H1 (cell line): ENCODE data around the gene MAFB. TPM values are rescaled to one million over a fixed set of nuclear protein-coding genes. Genes with fewer than 3 reads are reported as not detected.
A peak's percentile ranks its signal among the peaks of the same experiment; 100 is the strongest.

Source experiments
- CTCF ChIA-PET: fragments of 300-600 bp; sonication (Branson Sonifier 250); formaldehyde crosslinking; loops from one replicate; lab custom pipeline; 2021; ENCODE audit not compliant: partially characterized antibody; lab: Charles Lee
- POLR2A ChIA-PET: fragments of 300-600 bp; sonication (Branson Sonifier 250); formaldehyde crosslinking; loops from one replicate; lab custom pipeline; 2021; ENCODE audit warnings: inconsistent platforms; ENCODE audit not compliant: partially characterized antibody; lab: Charles Lee
- DNase-seq, 2 experiments: peaks; one replicate each; pipeline versions ENCODE4 v3.0.0 to v3.0.0-alpha.2; 2010 to 2022; ENCODE audit warnings: low spot score in 2 of 2, low read depth in 1 of 2, mixed read lengths in 1 of 2
- FAIRE-seq: peaks from 2 replicates; lab custom pipeline; 2011; peaks lifted over from hg19 to GRCh38; lab: Jason Lieb, UNC
- H2AFZ ChIP-seq: 2 replicates; pipeline ENCODE4 v1.8.1; 2012; ENCODE audit warnings: low read length, inconsistent platforms
- H2AK5ac ChIP-seq: 2 replicates; pipeline ENCODE4 v1.6.1; 2013; ENCODE audit warnings: low read depth, low read length
- H2BK120ac ChIP-seq: replicated peaks from 2 replicates; pipeline ENCODE3; 2013; ENCODE audit warnings: low read depth, low read length, inconsistent platforms
- H2BK12ac ChIP-seq: 2 replicates; pipeline ENCODE4 v1.6.1; 2013; ENCODE audit warnings: low read depth, low read length
- H2BK15ac ChIP-seq: 2 replicates; pipeline ENCODE4 v1.6.1; 2013; ENCODE audit warnings: low read length
- H2BK20ac ChIP-seq: 2 replicates; pipeline ENCODE4 v1.6.1; 2013; ENCODE audit warnings: low read length
- H2BK5ac ChIP-seq: 2 replicates; pipeline ENCODE4 v1.6.1; 2013; ENCODE audit warnings: low read depth, low read length
- H3K14ac ChIP-seq: 2 replicates; pipeline ENCODE4 v1.6.1; 2013; ENCODE audit warnings: inconsistent platforms; ENCODE audit not compliant: insufficient read length
- H3K18ac ChIP-seq: 2 replicates; pipeline ENCODE4 v1.6.1; 2013; ENCODE audit warnings: low read length; ENCODE audit errors: extremely low read depth
- H3K23ac ChIP-seq: 2 replicates; pipeline ENCODE4 v1.6.1; 2013; ENCODE audit warnings: inconsistent platforms; ENCODE audit not compliant: insufficient read length
- H3K23me2 ChIP-seq: 2 replicates; pipeline ENCODE4 v1.6.1; 2013; ENCODE audit warnings: low read depth, low read length
- H3K27ac ChIP-seq: 2 replicates; pipeline ENCODE4 v1.6.1; 2011; ENCODE audit warnings: low read depth, low read length, inconsistent platforms
- H3K27me3 ChIP-seq, 4 experiments: replicated peaks in 1 of 4; 1 replicate in 1 of 4; 2 replicates in 3 of 4; pipeline versions ENCODE4 v1.6.1 to v1.8.1; 2011 to 2013; ENCODE audit warnings: low read length in 3 of 4, mild to moderate bottlenecking in 3 of 4, inconsistent platforms in 2 of 4, mixed read lengths in 2 of 4, moderate library complexity in 1 of 4; ENCODE audit not compliant: control insufficient read depth in 3 of 4, insufficient read depth in 3 of 4; ENCODE audit errors: extremely low read depth in 1 of 4
- H3K36me3 ChIP-seq, 4 experiments: 2 replicates each; pipeline versions ENCODE4 v1.6.1 to v1.8.1; 2011 to 2013; ENCODE audit warnings: mild to moderate bottlenecking in 4 of 4, low read length in 3 of 4, moderate library complexity in 2 of 4, control low read depth in 1 of 4, inconsistent platforms in 1 of 4; ENCODE audit not compliant: insufficient read depth in 4 of 4, control insufficient read depth in 2 of 4
- H3K4ac ChIP-seq: replicated peaks from 2 replicates; pipeline ENCODE3; 2013; ENCODE audit warnings: low read length, low read depth, mixed read lengths, inconsistent platforms; ENCODE audit not compliant: insufficient read length
- H3K4me1 ChIP-seq, 4 experiments: replicated peaks in 1 of 4; 1 replicate in 1 of 4; 2 replicates in 3 of 4; pipeline versions ENCODE4 v1.6.1 to v1.8.1; 2011 to 2013; ENCODE audit warnings: low read length in 3 of 4, inconsistent platforms in 2 of 4, mixed read lengths in 1 of 4; ENCODE audit not compliant: insufficient read depth in 4 of 4, control insufficient read depth in 3 of 4
- H3K4me2 ChIP-seq, 2 experiments: 2 replicates each; pipeline versions ENCODE4 v1.6.1 to v1.8.1; 2011 to 2013; ENCODE audit warnings: low read depth in 2 of 2, low read length in 2 of 2, control low read depth in 1 of 2, inconsistent platforms in 1 of 2, mild to moderate bottlenecking in 1 of 2; ENCODE audit not compliant: insufficient read depth in 1 of 2
- H3K4me3 ChIP-seq, 4 experiments: fragments of 200-600, 300-600 bp in 1 of 4; sonication (generic), shearing (Covaris generic), sonication (Bioruptor Twin) in 1 of 4; 2 replicates each; pipeline versions ENCODE4 v1.5.1 to v1.8.1; 2011 to 2016; ENCODE audit warnings: low read length in 4 of 4, low read depth in 3 of 4, control low read depth in 2 of 4, inconsistent platforms in 2 of 4, mild to moderate bottlenecking in 2 of 4, mixed read lengths in 1 of 4, moderate library complexity in 1 of 4; ENCODE audit not compliant: insufficient read depth in 2 of 4; ENCODE audit errors: extremely low read depth in 1 of 4
- H3K56ac ChIP-seq: replicated peaks from 2 replicates; pipeline ENCODE3; 2013; ENCODE audit warnings: low read depth, mild to moderate bottlenecking, mixed read lengths, low read length, inconsistent platforms; ENCODE audit not compliant: insufficient read length
- H3K79me1 ChIP-seq: 2 replicates; pipeline ENCODE4 v1.6.1; 2013; ENCODE audit warnings: low read depth, low read length, control low read depth
- H3K79me2 ChIP-seq, 2 experiments: 2 replicates each; pipeline versions ENCODE4 v1.6.1 to v1.8.1; 2012 to 2013; ENCODE audit warnings: low read length in 2 of 2, mild to moderate bottlenecking in 2 of 2, inconsistent platforms in 1 of 2; ENCODE audit not compliant: insufficient read depth in 2 of 2, control insufficient read depth in 1 of 2
- H3K9ac ChIP-seq, 4 experiments: replicated peaks in 1 of 4; 1 replicate in 1 of 4; 2 replicates in 3 of 4; pipeline versions ENCODE4 v1.6.1 to v1.8.1; 2011 to 2013; ENCODE audit warnings: low read depth in 3 of 4, low read length in 3 of 4, control low read depth in 2 of 4, mild to moderate bottlenecking in 2 of 4, moderate library complexity in 2 of 4, inconsistent platforms in 1 of 4; ENCODE audit errors: extremely low read depth in 1 of 4
- H3K9me3 ChIP-seq, 2 experiments: 2 replicates each; pipeline versions ENCODE4 v1.6.1 to v1.8.1; 2012 to 2013; ENCODE audit warnings: mild to moderate bottlenecking in 2 of 2, moderate library complexity in 2 of 2, control low read depth in 1 of 2, inconsistent platforms in 1 of 2, low read depth in 1 of 2, low read length in 1 of 2, mixed read lengths in 1 of 2; ENCODE audit not compliant: insufficient read depth in 2 of 2
- H4K20me1 ChIP-seq, 2 experiments: replicated peaks in 1 of 2; 2 replicates each; pipeline versions ENCODE3 to v1.8.1; 2011 to 2013; ENCODE audit warnings: inconsistent platforms in 2 of 2, low read length in 2 of 2, mild to moderate bottlenecking in 1 of 2; ENCODE audit not compliant: insufficient read depth in 2 of 2, control insufficient read depth in 1 of 2
- H4K5ac ChIP-seq: 2 replicates; pipeline ENCODE4 v1.6.1; 2013; ENCODE audit warnings: low read length, low read depth, mixed read lengths, inconsistent platforms; ENCODE audit not compliant: insufficient read length
- H4K8ac ChIP-seq: 2 replicates; pipeline ENCODE4 v1.8.0; 2013; ENCODE audit warnings: mild to moderate bottlenecking, moderate library complexity, low read length, inconsistent platforms; ENCODE audit not compliant: insufficient read depth; ENCODE audit errors: extremely low read depth
- H4K91ac ChIP-seq: replicated peaks from 2 replicates; pipeline ENCODE3; 2013; ENCODE audit warnings: low read length, mixed read lengths, inconsistent platforms; ENCODE audit not compliant: insufficient read length
- CBX8 ChIP-seq: fragments of 300-800, 300-1000 bp; sonication (generic); IDR thresholded peaks from 2 replicates; pipeline ENCODE4 v1.7.1; 2016; ENCODE audit warnings: low read depth, low read length, borderline replicate concordance
- EP300 ChIP-seq, 2 experiments: IDR thresholded peaks; 1 replicate in 1 of 2; 2 replicates in 1 of 2; pipeline ENCODE4 v1.6.1; 2011 to 2012; ENCODE audit warnings: low read depth in 2 of 2, low read length in 2 of 2, mild to moderate bottlenecking in 2 of 2, borderline replicate concordance in 1 of 2, inconsistent platforms in 1 of 2, moderate library complexity in 1 of 2
- GABPA ChIP-seq: IDR thresholded peaks from 2 replicates; pipeline ENCODE4 v1.6.1; 2011; ENCODE audit warnings: mild to moderate bottlenecking, low read length, moderate library complexity, borderline replicate concordance; ENCODE audit not compliant: insufficient read depth
- HDAC6 ChIP-seq: IDR thresholded peaks from one replicate; pipeline ENCODE4 v1.7.1; 2012; ENCODE audit warnings: low read depth, mild to moderate bottlenecking, inconsistent platforms, low read length, moderate library complexity
- JUN ChIP-seq: IDR thresholded peaks from 2 replicates; pipeline ENCODE4 v1.6.1; 2011; ENCODE audit warnings: low read depth, mild to moderate bottlenecking, improper control_type of control experiment, low read length
- KDM5A ChIP-seq: fragments of 200-600 bp; IDR thresholded peaks from 2 replicates; pipeline ENCODE4 v1.7.1; 2012; ENCODE audit warnings: mild to moderate bottlenecking, low read length, inconsistent platforms, mixed read lengths
- NRF1 ChIP-seq: IDR thresholded peaks from 2 replicates; pipeline ENCODE4 v1.6.1; 2011; ENCODE audit warnings: mild to moderate bottlenecking, low read depth, low read length, improper control_type of control experiment
- PHF8 ChIP-seq: fragments of 200-600 bp; sonication (generic); conservative IDR thresholded peaks from 2 replicates; pipeline ENCODE4 v1.7.1; 2012; ENCODE audit warnings: low read depth, mild to moderate bottlenecking, inconsistent platforms, low read length, moderate library complexity
- POU5F1 ChIP-seq: IDR thresholded peaks from 2 replicates; pipeline ENCODE4 v1.6.1; 2011; ENCODE audit warnings: low read depth, mild to moderate bottlenecking, low read length, moderate library complexity
- RBBP5 ChIP-seq: IDR thresholded peaks from 2 replicates; pipeline ENCODE4 v1.7.1; 2012; ENCODE audit warnings: low read depth, mild to moderate bottlenecking, inconsistent platforms, low read length, moderate library complexity, borderline replicate concordance
- RXRA ChIP-seq: IDR thresholded peaks from 2 replicates; pipeline ENCODE4 v1.6.1; 2011; ENCODE audit warnings: low read depth, mild to moderate bottlenecking, low read length, moderate library complexity; ENCODE audit not compliant: insufficient read depth
- TBP ChIP-seq: IDR thresholded peaks from 2 replicates; pipeline ENCODE4 v1.6.1; 2011; ENCODE audit warnings: low read depth, low read length, improper control_type of control experiment
- YY1 ChIP-seq: IDR thresholded peaks from 2 replicates; pipeline ENCODE4 v1.6.1; 2011; ENCODE audit warnings: low read depth, mild to moderate bottlenecking, low read length
- WGBS, 2 experiments: shearing (Covaris generic) in 1 of 2; methylation state at CpG; one replicate each; pipeline versions ENCODE4 v1.1.6 to v1.1.7; 2013 to 2015; ENCODE audit warnings: low lambda C conversion rate in 2 of 2, mixed read lengths in 2 of 2, inconsistent platforms in 1 of 2, low coverage in 1 of 2, missing lambda C conversion rate in 1 of 2; ENCODE audit not compliant: insufficient replicate concordance in 2 of 2, insufficient coverage in 1 of 2, insufficient read length in 1 of 2; ENCODE audit errors: extremely low coverage in 1 of 2, missing lambda C conversion rate in 1 of 2; 5-methylcytosine and 5-hydroxymethylcytosine counted together
- polyA plus RNA-seq, 7 experiments: library from polyadenylated mRNA; depleted of rRNA in 3 of 7; stranded (reverse) in 5 of 7; unstranded in 2 of 7; fragments of >200 nt in 5 of 7; fragments of 200-250 nt in 2 of 7; gene quantifications; 1 replicate in 5 of 7; 2 replicates in 1 of 7; 4 replicates in 1 of 7; pipeline versions ENCODE4 v1.2.1 to v1.2.3, GENCODE V29; 2011 to 2013; ENCODE audit warnings: missing spikeins in 2 of 7, mixed read lengths in 2 of 7
- total RNA-seq: library from RNA; stranded (reverse); fragmentation: NEBNext Ultra II Directional; extraction: Animal tissue kit (Norgen Biotek cat#: 25700); gene quantifications from 2 replicates; pipeline ENCODE4 v1.2.1, GENCODE V29; 2021

MAFB gene
- total and polyA plus RNA-seq, 2 of the 8 experiments (the other 6 are each of a cell fraction or from before 2014, with no cell fraction given) = 0.83 to 1.8 TPM

GRCh38 chr20:40710603-40711002 is 21.6 kb upstream of the MAFB start:
- Histone ChIP-seq H3K79me2 (no peaks in the 10 kb centered on the region), H4K91ac (no peak overlapping the region), H2BK15ac (no peak overlapping the region), H2AFZ (no peak overlapping the region), H4K5ac (no peak overlapping the region), H4K20me1 (no peaks in the 10 kb centered on the region), H2BK20ac (no peak overlapping the region), H2BK12ac (no peak overlapping the region), H3K36me3 (no peaks in the 10 kb centered on the region), H3K4me1 (peaks cover 0 to 3% (median 0%) of the 10 kb centered on the region in 4 experiments; a peak in 1 of 7 replicates), H3K23ac (no peak overlapping the region), H3K18ac (no peak overlapping the region), H3K79me1 (no peaks in the 10 kb centered on the region), H3K14ac (no peak overlapping the region), H4K8ac (no peak overlapping the region), H2BK5ac (no peak overlapping the region), H3K9me3 (no peaks in the 10 kb centered on the region), H3K4me2 (no peak overlapping the region), H3K4ac (no peak overlapping the region), H3K23me2 (no peaks in the 10 kb centered on the region), H3K56ac (no peak overlapping the region), H3K9ac (no peak overlapping the region), H3K27me3 (no peaks in the 10 kb centered on the region), H2AK5ac (no peak overlapping the region), H3K27ac (no peak overlapping the region), H3K4me3 (no peak overlapping the region), H2BK120ac (no peak overlapping the region)
- POLR2A ChIA-PET = no interaction called here
- peak in 1 of 2 experiments; percentile 32 for DNase-seq
- 92% methylated on average over 13 of the region's 13 CpGs; no CpG with 5 or more reads in 1 of the 2 experiments for WGBS, 2 experiments
- TF ChIP-seq YY1 (no peak), EP300 (IDR thresholded peaks at IDR 0.05; ENCODE audit: borderline replicate concordance in 1 of 2, low read depth in 2 of 2, low read length in 2 of 2) (no peak), HDAC6 (no peak), NRF1 (no peak), RXRA (no peak), CBX8 (no peak), TBP (no peak), PHF8 (no peak), POU5F1 (no peak), KDM5A (no peak), JUN (no peak), GABPA (no peak), RBBP5 (no peak)
- no peak for FAIRE-seq
- CTCF ChIA-PET = interaction anchor here (0.6 to 2.3 kb wide), 8 partner anchors 9 to 377 kb away, joined by 3 to 10 read pairs (median 4); no protein-coding TSS in a partner anchor
